Smooth muscle cell (in vitro differentiated cells): ENCODE results near the gene RIN2. TPM values are rescaled to one million over a fixed set of nuclear protein-coding genes. Genes with fewer than 3 reads are reported as not detected.
"Not testable (repeated sequence)": the region's sequence is repeated elsewhere in the genome, so short reads cannot be mapped to it uniquely, and the experiment has no call there.

Experiments used
- DNase-seq: peaks from one replicate; lab custom pipeline; 2025; ENCODE audit not compliant: unreplicated experiment; lab: John Stamatoyannopoulos, UW
- H2AFZ ChIP-seq: fragments of 200-600 bp; sonication (generic); 2 replicates; pipeline ENCODE4 v1.6.0; 2016; ENCODE audit warnings: antibody characterized with exemption, low read depth, mild to moderate bottlenecking
- H3F3A ChIP-seq: fragments of 200-600 bp; sonication (generic); 2 replicates; pipeline ENCODE4 v1.6.0; 2017; ENCODE audit warnings: antibody characterized with exemption, low read depth
- H3K27ac ChIP-seq: fragments of 200-600 bp; sonication (generic); 2 replicates; pipeline ENCODE4 v1.5.1; 2016; ENCODE audit warnings: low read depth, mild to moderate bottlenecking
- H3K27me3 ChIP-seq: fragments of 200-600 bp; sonication (generic); 2 replicates; pipeline ENCODE4 v1.6.1; 2016; ENCODE audit warnings: low read depth, mild to moderate bottlenecking
- H3K36me3 ChIP-seq: fragments of 200-600 bp; sonication (generic); 2 replicates; pipeline ENCODE4 v1.5.1; 2016; ENCODE audit warnings: low read depth
- H3K4me1 ChIP-seq: fragments of 200-600 bp; sonication (generic); 2 replicates; pipeline ENCODE4 v1.5.1; 2016; ENCODE audit warnings: low read depth
- H3K4me2 ChIP-seq: fragments of 200-600 bp; sonication (generic); 2 replicates; pipeline ENCODE4 v1.6.0; 2016; ENCODE audit warnings: mild to moderate bottlenecking
- H3K4me3 ChIP-seq: fragments of 200-600 bp; sonication (generic); 2 replicates; pipeline ENCODE4 v1.5.1; 2016; ENCODE audit warnings: mild to moderate bottlenecking
- H3K79me2 ChIP-seq: fragments of 200-600 bp; sonication (generic); 2 replicates; pipeline ENCODE4 v1.6.0; 2016; ENCODE audit warnings: low read depth, mild to moderate bottlenecking
- H3K9ac ChIP-seq: fragments of 200-600 bp; sonication (generic); 2 replicates; pipeline ENCODE4 v1.6.0; 2016; ENCODE audit warnings: low read depth
- H3K9me3 ChIP-seq: fragments of 200-600 bp; sonication (generic); replicated peaks from 2 replicates; pipeline ENCODE4 v1.5.1; 2016; ENCODE audit warnings: low read depth
- H4K20me1 ChIP-seq: fragments of 200-600 bp; sonication (generic); 2 replicates; pipeline ENCODE4 v1.6.0; 2016; ENCODE audit warnings: low read depth
- CTCF ChIP-seq: fragments of 200-600 bp; sonication (generic); IDR thresholded peaks from 2 replicates; pipeline ENCODE4 v1.5.1; 2017; ENCODE audit warnings: borderline replicate concordance, mild to moderate bottlenecking, antibody characterized with exemption; ENCODE audit not compliant: insufficient read depth, poor library complexity, severe bottlenecking
- WGBS: methylation state at CpG from one replicate; pipeline ENCODE4 v1.1.7; 2016; ENCODE audit warnings: low lambda C conversion rate; 5-methylcytosine and 5-hydroxymethylcytosine counted together
- polyA plus RNA-seq: library from polyadenylated mRNA; unstranded; fragments of >200 nt; fragmentation: Nextera tagmentation; extraction: Ambion mirVana; gene quantifications from 2 replicates; pipeline ENCODE4 v1.2.1, GENCODE V29; 2016
- total RNA-seq: library from RNA; depleted of rRNA; stranded (reverse); fragments of >200 nt; gene quantifications from 2 replicates; pipeline ENCODE4 v1.2.3, GENCODE V29; 2014

The RIN2 gene
- total and polyA plus RNA-seq, 2 experiments from 2014 or later: 16.0 to 26.9 TPM

DNA sequence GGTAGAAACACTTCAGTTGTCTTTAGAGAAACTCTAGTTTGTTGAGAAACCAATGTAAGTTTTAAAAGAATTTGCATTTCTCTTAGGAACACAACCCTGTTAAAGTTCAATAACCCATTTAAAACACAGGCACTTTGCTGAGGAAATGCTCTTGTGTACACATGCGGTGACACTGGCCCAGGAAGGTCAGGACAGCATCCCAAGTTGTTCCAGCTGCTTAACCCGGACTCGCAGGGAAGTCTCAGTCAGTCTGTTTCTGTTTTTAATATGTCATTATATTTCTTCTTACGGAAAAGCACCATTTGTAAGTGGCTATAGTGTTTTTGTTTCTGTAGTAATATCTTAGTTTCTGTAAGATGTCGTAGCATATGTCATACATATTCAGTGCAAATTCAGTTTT lies 36.9 kb downstream of the RIN2 start:
- no peaks in the 10 kb centered on the region for H3K36me3 ChIP-seq
- H2AFZ ChIP-seq: no peak overlapping the region
- 92% methylated on average over 5 of the region's 5 CpGs for WGBS
- H3K79me2 ChIP-seq: peaks cover 4% of the 10 kb centered on the region
- DNase-seq: no peak
- H3F3A ChIP-seq: no peaks in the 10 kb centered on the region
- H3K4me3 ChIP-seq: no peak overlapping the region
- H3K9me3 ChIP-seq: no peaks in the 10 kb centered on the region
- H3K9ac ChIP-seq: no peak overlapping the region
- TF ChIP-seq CTCF: no peak
- H3K4me1 ChIP-seq: no peaks in the 10 kb centered on the region
- H4K20me1 ChIP-seq: no peaks in the 10 kb centered on the region
- no peak overlapping the region for H3K4me2 ChIP-seq
- H3K27ac ChIP-seq: no peak overlapping the region
- no peaks in the 10 kb centered on the region for H3K27me3 ChIP-seq

- DNase-seq: no peak
- H3K4me2 ChIP-seq: no peak overlapping the region
- 99% methylated on average over 5 of the region's 5 CpGs for WGBS
- H3K79me2 ChIP-seq: no peaks in the 10 kb centered on the region
- H3K27me3 ChIP-seq: no peaks in the 10 kb centered on the region
- no peak overlapping the region for H2AFZ ChIP-seq
- H3K36me3 ChIP-seq: peaks cover 5% of the 10 kb centered on the region
- no peaks in the 10 kb centered on the region for H4K20me1 ChIP-seq
- no peaks in the 10 kb centered on the region for H3F3A ChIP-seq
- H3K9ac ChIP-seq: no peak overlapping the region
- no peak for TF ChIP-seq CTCF
- no peaks in the 10 kb centered on the region for H3K4me1 ChIP-seq
- H3K9me3 ChIP-seq: no peaks in the 10 kb centered on the region
- no peak overlapping the region for H3K27ac ChIP-seq
- H3K4me3 ChIP-seq: no peak overlapping the region
Measured at GRCh38 chr20:19799325-19799724, 41.3 kb downstream of the RIN2 start.

- Histone ChIP-seq H3K27me3 (no peaks in the 10 kb centered on the region), H3K79me2 (no peaks in the 10 kb centered on the region), H4K20me1 (no peaks in the 10 kb centered on the region), H3K36me3 (peaks cover 5% of the 10 kb centered on the region), H2AFZ (no peak overlapping the region), H3F3A (no peaks in the 10 kb centered on the region), H3K27ac (peak overlapping the region; percentile 41), H3K4me2 (no peak overlapping the region), H3K9ac (no peak overlapping the region), H3K4me3 (no peak overlapping the region), H3K4me1 (no peaks in the 10 kb centered on the region), H3K9me3 (no peaks in the 10 kb centered on the region)
- WGBS: 97% methylated on average over 6 of the region's 6 CpGs
- DNase-seq: no peak
- no peak for TF ChIP-seq CTCF
Measured at GRCh38 chr20:19802099-19802491, 44.0 kb downstream of the RIN2 start.

DNA sequence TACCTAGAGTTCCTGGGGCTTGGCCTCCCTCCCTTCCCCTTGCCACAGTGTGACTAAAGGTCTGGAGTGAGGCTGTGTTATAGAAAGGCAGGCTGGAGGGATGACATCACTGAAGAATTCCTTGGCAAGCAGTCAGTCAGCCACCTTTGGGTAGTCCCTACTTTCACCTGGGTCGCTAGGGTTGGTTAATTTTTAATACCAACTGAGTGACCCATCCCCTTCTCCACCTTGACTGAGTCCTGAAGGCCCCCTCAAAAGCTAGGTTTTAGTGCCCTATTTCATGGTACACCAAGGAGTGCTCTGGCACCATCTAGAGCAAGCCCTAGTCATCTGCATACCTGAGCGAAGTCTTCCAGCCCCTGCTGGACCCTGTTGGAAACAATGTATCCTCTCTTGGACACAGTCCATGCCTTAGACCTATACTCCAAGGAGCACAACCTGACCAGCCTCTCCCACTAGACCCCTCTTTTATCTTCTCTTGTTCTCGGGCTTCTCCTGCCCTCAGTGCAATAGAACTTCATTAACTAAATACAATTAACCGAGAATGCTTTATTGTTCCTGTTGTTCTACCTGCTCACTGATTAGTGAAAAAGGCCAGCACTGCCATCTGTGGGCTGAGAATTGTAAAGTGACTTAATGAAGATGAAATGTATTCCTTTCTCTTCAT lies 44.6 kb downstream of the RIN2 start:
- 83% methylated on average over 4 of the region's 4 CpGs for WGBS

GRCh38 chr20:19806276-19806675 lies 48.2 kb downstream of the RIN2 start:
- not testable (repeated sequence) for H3K4me2 ChIP-seq, DNase-seq, H3K36me3 ChIP-seq, H3K79me2 ChIP-seq, H2AFZ ChIP-seq, H3K4me3 ChIP-seq, H3K27me3 ChIP-seq, H3F3A ChIP-seq, H3K27ac ChIP-seq, H4K20me1 ChIP-seq, H3K9ac ChIP-seq, H3K9me3 ChIP-seq, H3K4me1 ChIP-seq
- 98% methylated on average over 7 of the region's 7 CpGs for WGBS

More for the DNA sequence above, 44.6 kb downstream of the RIN2 start:
- H3K4me3 ChIP-seq: no peak overlapping the region
- H3K4me1 ChIP-seq: no peaks in the 10 kb centered on the region
- no peaks in the 10 kb centered on the region for H4K20me1 ChIP-seq
- H3K4me2 ChIP-seq: no peak overlapping the region
- no peaks in the 10 kb centered on the region for H3F3A ChIP-seq
- H3K9ac ChIP-seq: no peak overlapping the region
- no peaks in the 10 kb centered on the region for H3K9me3 ChIP-seq
- peak overlapping the region; percentile 46 for H3K27ac ChIP-seq
- no peaks in the 10 kb centered on the region for H3K79me2 ChIP-seq
- peak; percentile 8 for TF ChIP-seq CTCF
- peaks cover 5% of the 10 kb centered on the region for H3K36me3 ChIP-seq
- H2AFZ ChIP-seq: no peak overlapping the region
- DNase-seq: no peak
- no peaks in the 10 kb centered on the region for H3K27me3 ChIP-seq
